Limb (tissue), 2 donors: ENCODE measurements around the gene PDZD4.

ENCODE experiments used
- DNase-seq, 2 donors: peaks; one replicate each; pipeline ENCODE4 v3.0.0-alpha.2; 2016; ENCODE audit errors: extremely low spot score in 2 of 2

Gene PDZD4

GRCh38 chrX:153867671-153868070 is 37.3 kb upstream of the PDZD4 start:
- no peak for DNase-seq

GRCh38 chrX:153867139-153867538 is 36.8 kb upstream of the PDZD4 start:
- DNase-seq: no peak

GRCh38 chrX:153866302-153867019 is 36.1 kb upstream of the PDZD4 start:
- DNase-seq: no peak

- DNase-seq: no peak
Measured at GRCh38 chrX:153865685-153866084, 35.3 kb upstream of the PDZD4 start.

GRCh38 chrX:153865321-153865580 is 34.9 kb upstream of the PDZD4 start:
- DNase-seq: no peak

- no peak for DNase-seq
Measured at GRCh38 chrX:153864561-153865320, 34.4 kb upstream of the PDZD4 start.

- no peak for DNase-seq
Measured at GRCh38 chrX:153864101-153864500, 33.8 kb upstream of the PDZD4 start.

GRCh38 chrX:153863251-153863991 is 33.1 kb upstream of the PDZD4 start:
- no peak for DNase-seq

GRCh38 chrX:153862369-153863250 is 32.3 kb upstream of the PDZD4 start:
- DNase-seq: no peak

GRCh38 chrX:153861733-153862310 is 31.5 kb upstream of the PDZD4 start:
- no peak for DNase-seq

- DNase-seq: no peak
Measured at GRCh38 chrX:153861151-153861550, 30.8 kb upstream of the PDZD4 start.

- DNase-seq: no peak
Measured at GRCh38 chrX:153857348-153857903, 27.1 kb upstream of the PDZD4 start.

- DNase-seq: no peak
Measured at GRCh38 chrX:153854702-153855101, 24.4 kb upstream of the PDZD4 start.

- DNase-seq: no peak
Measured at GRCh38 chrX:153853902-153854267, 23.5 kb upstream of the PDZD4 start.

- no peak for DNase-seq
Measured at GRCh38 chrX:153853180-153853901, 23.0 kb upstream of the PDZD4 start.

GRCh38 chrX:153851981-153852380 is 21.6 kb upstream of the PDZD4 start:
- no peak for DNase-seq

GRCh38 chrX:153848325-153848724 is 18.0 kb upstream of the PDZD4 start:
- DNase-seq: no peak

- DNase-seq: no peak
Measured at GRCh38 chrX:153845842-153846241, 15.5 kb upstream of the PDZD4 start.

- no peak for DNase-seq
Measured at GRCh38 chrX:153845195-153845594, 14.9 kb upstream of the PDZD4 start.

GRCh38 chrX:153844509-153845082 is 14.3 kb upstream of the PDZD4 start:
- DNase-seq: no peak
